DMS 273 treated with DMSO at 0.1 percent for 48 hours (cell line): Measurements from ENCODE around the gene DHX8.

Experiments
- DNase-seq: peaks from one replicate; lab custom pipeline; 2025; lab: John Stamatoyannopoulos, UW

Gene DHX8

GRCh38 chr17:43547659-43548256 lies 64.0 kb downstream of the DHX8 start:
- no peak for DNase-seq

GRCh38 chr17:43548689-43549379 lies 65.1 kb downstream of the DHX8 start:
- no peak for DNase-seq

DNA sequence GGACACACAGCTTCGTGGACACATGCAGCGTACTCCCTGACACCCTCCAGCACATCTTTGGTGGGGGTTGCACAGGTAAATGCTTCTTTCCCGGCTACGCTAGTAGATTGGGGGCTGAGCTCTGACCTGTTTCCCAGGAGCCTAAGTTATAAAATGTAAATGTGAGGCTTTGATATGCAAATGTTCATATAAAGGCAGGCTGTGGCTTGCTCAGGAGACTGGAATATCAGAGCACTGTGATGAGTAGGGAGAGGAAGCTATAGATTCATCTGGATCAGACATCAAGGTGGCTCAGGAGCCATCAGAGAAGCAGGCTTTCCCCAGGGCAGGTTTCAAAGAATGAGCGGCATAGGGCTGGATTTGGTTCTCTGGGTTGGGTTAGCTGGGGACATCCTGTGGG lies 65.7 kb downstream of the DHX8 start:
- DNase-seq, result no peak

DNA sequence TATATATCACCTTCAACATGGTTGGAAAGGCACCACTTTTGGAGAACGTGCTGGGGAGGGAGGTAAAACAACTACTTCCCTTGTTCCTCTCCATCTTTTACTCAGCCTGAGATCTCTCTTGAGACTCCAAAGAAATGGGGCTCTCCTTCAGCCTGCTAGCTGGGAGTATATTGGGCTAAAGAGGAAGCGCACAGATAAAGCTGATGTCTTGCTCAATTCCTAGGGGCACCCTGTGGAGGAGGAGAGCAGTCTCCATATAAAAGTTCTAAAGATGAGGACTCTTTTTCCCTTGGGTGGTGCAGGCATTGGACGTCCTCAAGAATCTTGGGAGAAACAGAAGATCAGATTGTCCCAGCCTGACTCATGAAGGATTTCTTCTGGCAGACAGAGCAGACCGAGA lies 67.0 kb downstream of the DHX8 start:
- no peak for DNase-seq

- no peak for DNase-seq
Measured at GRCh38 chr17:43552229-43552837, 68.6 kb downstream of the DHX8 start.

GRCh38 chr17:43553573-43553972 lies 69.8 kb downstream of the DHX8 start:
- DNase-seq, result no peak

DNA sequence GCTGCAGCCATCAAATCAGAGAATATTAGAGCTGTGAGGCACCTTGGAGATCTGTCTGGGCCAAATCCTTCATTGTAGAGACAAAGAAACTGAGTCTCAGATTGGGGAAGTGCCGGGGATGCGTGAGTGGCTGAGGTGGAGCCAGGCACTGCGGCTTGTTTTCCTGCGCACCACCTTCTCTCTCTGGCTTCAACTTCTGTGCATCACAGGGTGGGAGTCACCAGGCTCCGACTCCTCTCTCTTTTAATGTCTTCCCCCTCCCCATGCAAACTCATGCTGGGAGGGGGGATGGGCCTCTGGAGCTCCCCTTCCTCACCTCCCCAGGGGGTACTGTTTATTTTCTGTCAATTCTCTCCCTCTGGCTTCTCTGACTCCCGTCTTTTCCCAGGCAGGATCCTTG lies 71.1 kb downstream of the DHX8 start:
- no peak for DNase-seq

GRCh38 chr17:43556292-43556691 lies 72.5 kb downstream of the DHX8 start:
- DNase-seq, result no peak

DNA sequence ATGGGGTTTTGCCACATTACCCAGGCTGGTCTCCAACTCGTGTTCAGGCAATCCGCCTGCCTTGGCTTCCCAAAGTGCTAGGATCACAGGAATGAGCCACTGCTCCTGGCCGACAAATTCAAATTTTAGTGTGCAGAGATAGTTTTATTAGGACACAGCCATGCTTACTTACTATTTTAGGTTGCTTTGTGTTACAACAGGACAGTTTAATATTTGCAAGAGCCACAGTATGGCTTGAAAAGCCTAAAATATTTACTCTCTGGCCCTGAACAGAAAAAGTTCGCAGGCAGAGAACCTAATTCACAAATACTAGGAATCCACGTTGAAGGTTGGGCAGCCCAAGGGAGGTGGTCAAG lies 75.0 kb downstream of the DHX8 start:
- DNase-seq, result no peak

GRCh38 chr17:43559161-43559816 lies 75.5 kb downstream of the DHX8 start:
- no peak for DNase-seq

- no peak for DNase-seq
Measured at GRCh38 chr17:43560461-43561427, 77.0 kb downstream of the DHX8 start.

- no peak for DNase-seq
Measured at GRCh38 chr17:43562679-43563599, 79.2 kb downstream of the DHX8 start.

- no peak for DNase-seq
Measured at GRCh38 chr17:43563600-43564594, 80.1 kb downstream of the DHX8 start.

- no peak for DNase-seq
Measured at GRCh38 chr17:43568506-43569082, 84.8 kb downstream of the DHX8 start.

DNA sequence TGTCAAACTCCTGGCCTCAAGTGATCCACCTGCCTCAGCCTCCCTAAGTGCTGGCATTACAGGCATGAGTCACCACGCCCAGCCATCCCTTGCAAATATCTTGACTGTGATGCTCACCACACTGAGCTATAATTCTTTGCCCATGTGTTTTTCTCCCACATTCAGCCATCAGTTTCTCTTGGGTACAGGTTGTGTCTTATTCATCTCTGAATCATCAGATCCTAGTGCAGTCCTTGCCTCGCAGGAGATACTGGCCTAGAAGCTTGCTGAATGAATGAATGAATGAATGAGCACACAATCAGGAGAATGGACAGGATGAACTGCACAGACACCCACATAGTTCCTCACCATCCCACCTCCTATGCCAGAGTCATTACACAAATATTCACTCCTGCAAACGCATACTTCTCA lies 86.7 kb downstream of the DHX8 start:
- DNase-seq, result no peak

- DNase-seq, result no peak
Measured at GRCh38 chr17:43572368-43572980, 88.7 kb downstream of the DHX8 start.

DNA sequence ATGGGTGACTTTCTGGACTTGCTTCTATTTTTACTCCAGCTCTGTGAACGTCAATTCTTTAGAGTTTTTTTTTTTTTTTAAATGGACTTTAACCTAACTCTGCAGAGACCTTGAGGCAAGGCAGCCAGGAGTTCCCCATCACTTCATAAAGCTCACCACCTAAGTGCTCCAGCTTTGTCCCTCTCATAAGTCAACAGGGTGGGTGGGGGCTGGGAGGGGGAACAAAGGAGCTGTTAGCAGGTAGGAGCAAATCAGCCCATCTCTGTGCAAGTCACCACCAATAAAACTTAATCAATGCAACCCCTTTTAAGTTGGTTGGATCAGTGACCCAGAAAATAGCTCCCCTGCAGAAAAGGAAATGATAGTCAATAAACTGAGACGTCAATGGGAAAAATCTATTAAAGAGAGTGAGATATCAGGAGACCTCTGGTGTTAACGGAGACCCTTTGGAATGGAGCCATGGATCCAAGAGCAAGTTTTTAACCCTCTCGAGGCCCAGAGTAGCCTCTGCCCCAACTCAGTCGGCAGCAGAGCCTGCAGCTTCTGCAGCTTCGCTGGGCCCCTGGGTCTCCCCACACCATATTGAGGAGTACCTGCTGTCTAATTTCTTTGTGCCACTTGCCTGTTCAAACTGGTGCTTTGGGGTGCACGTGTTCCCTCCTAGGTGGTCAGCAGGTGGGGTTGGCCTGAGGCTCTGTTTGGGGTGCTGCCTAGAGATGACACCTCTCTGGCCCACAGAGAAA lies 90.0 kb downstream of the DHX8 start:
- DNase-seq, result no peak

DNA sequence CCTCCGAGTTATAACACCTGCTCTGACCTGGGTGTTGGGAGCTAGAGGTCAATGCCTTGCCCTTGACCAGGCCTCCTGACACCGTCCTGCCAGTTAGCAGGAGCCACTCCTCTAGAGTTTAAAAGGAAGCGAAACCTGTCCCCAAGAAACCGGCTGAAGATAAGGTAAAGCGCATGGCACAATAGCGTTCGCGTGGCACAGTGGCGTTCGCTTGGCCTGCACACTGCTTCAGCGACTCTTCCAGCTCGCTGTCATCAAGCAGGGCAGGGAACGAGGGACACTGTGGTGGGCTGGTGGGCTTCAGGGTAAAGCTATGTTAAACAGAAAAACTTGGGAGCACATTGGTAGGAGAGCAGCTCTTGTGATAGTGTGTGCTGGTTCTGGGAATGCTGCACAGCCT lies 90.6 kb downstream of the DHX8 start:
- no peak for DNase-seq
